Endothelial cell (in vitro differentiated cells): ENCODE results near the gene BIRC6. TPM values are rescaled to one million over a fixed set of nuclear protein-coding genes. Genes with fewer than 3 reads are reported as not detected.
"Not testable (repeated sequence)": the region's sequence is repeated elsewhere in the genome, so short reads cannot be mapped to it uniquely, and the experiment has no call there.

Source experiments
- DNase-seq: peaks from one replicate; pipeline ENCODE4 v3.0.0; 2021; ENCODE audit warnings: low spot score
- H3K27ac Mint-ChIP-seq: one replicate; pipeline ENCODE4 v1.8.0; 2021; ENCODE audit warnings: mixed read lengths, inconsistent platforms; ENCODE audit not compliant: unreplicated experiment
- H3K27me3 Mint-ChIP-seq: one replicate; pipeline ENCODE4 v1.8.0; 2021; ENCODE audit warnings: mild to moderate bottlenecking, moderate library complexity, mixed read lengths, inconsistent platforms; ENCODE audit not compliant: unreplicated experiment
- H3K36me3 Mint-ChIP-seq: one replicate; pipeline ENCODE4 v1.8.0; 2021; ENCODE audit warnings: mild to moderate bottlenecking, low read depth, mixed read lengths, inconsistent platforms; ENCODE audit not compliant: unreplicated experiment
- H3K4me1 Mint-ChIP-seq: one replicate; pipeline ENCODE4 v1.8.0; 2021; ENCODE audit warnings: mild to moderate bottlenecking, mixed read lengths, inconsistent platforms; ENCODE audit not compliant: unreplicated experiment
- H3K4me3 Mint-ChIP-seq: one replicate; pipeline ENCODE4 v1.8.0; 2021; ENCODE audit warnings: mild to moderate bottlenecking, mixed read lengths, inconsistent platforms; ENCODE audit not compliant: unreplicated experiment
- H3K9me3 Mint-ChIP-seq: one replicate; pipeline ENCODE4 v1.8.0; 2021; ENCODE audit warnings: mixed read lengths, inconsistent platforms; ENCODE audit not compliant: unreplicated experiment
- long read RNA-seq: library from polyadenylated mRNA; unstranded; transcript quantifications from one replicate; pipeline ENCODE4 v2.0.0, GENCODE V29; 2020; ENCODE audit not compliant: unreplicated experiment
- total RNA-seq: library from RNA; stranded (reverse); fragmentation: NEBNext Ultra II Directional; extraction: Animal tissue kit (Norgen Biotek cat#: 25700); gene quantifications from one replicate; pipeline ENCODE4 v1.2.1, GENCODE V29; 2021; ENCODE audit not compliant: unreplicated experiment
- TF ChIP-seq, protein P1 (sequence below): fragments of 200-600 bp; sonication (generic); IDR thresholded peaks from one replicate; pipeline ENCODE4 v1.5.0; 2021; ENCODE audit warnings: antibody characterized with exemption; ENCODE audit not compliant: unreplicated experiment

BIRC6 gene, protein sequence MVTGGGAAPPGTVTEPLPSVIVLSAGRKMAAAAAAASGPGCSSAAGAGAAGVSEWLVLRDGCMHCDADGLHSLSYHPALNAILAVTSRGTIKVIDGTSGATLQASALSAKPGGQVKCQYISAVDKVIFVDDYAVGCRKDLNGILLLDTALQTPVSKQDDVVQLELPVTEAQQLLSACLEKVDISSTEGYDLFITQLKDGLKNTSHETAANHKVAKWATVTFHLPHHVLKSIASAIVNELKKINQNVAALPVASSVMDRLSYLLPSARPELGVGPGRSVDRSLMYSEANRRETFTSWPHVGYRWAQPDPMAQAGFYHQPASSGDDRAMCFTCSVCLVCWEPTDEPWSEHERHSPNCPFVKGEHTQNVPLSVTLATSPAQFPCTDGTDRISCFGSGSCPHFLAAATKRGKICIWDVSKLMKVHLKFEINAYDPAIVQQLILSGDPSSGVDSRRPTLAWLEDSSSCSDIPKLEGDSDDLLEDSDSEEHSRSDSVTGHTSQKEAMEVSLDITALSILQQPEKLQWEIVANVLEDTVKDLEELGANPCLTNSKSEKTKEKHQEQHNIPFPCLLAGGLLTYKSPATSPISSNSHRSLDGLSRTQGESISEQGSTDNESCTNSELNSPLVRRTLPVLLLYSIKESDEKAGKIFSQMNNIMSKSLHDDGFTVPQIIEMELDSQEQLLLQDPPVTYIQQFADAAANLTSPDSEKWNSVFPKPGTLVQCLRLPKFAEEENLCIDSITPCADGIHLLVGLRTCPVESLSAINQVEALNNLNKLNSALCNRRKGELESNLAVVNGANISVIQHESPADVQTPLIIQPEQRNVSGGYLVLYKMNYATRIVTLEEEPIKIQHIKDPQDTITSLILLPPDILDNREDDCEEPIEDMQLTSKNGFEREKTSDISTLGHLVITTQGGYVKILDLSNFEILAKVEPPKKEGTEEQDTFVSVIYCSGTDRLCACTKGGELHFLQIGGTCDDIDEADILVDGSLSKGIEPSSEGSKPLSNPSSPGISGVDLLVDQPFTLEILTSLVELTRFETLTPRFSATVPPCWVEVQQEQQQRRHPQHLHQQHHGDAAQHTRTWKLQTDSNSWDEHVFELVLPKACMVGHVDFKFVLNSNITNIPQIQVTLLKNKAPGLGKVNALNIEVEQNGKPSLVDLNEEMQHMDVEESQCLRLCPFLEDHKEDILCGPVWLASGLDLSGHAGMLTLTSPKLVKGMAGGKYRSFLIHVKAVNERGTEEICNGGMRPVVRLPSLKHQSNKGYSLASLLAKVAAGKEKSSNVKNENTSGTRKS (N-terminal part only)
- 125 TPM for total RNA-seq
- long read RNA-seq, partial matches to known transcripts, result 2 of 4 reads
- long read RNA-seq, other reads (novel, unspliced or antisense), result 2 of 4 reads

DNA sequence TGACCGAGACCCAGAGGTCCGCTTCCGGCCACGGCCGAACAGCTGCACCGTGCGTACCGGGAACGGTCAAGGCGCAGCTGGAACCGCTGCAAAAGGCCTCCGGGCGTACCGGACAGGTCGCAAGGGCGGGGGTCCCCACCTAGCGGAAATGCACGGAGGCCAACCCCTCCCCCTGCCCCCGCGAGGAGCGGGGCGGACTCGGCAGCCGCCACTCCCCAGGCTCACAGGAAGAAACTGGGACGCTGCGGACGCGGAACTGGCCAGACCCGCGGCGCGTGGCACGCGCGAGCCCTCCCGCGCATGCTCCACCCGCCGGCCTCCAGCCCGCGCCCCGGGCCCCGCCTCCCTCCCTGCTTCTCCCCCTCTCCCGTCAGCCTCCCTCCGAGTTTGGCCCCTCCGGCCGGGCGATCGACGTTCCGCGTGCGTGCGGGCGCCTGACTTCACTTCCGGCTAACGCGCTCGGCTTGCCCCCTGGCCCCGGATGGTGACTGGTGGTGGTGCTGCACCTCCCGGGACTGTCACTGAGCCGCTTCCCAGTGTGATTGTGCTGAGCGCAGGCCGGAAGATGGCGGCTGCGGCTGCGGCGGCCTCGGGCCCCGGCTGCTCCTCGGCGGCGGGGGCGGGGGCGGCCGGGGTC is at the start of gene BIRC6:
TSS of gene BIRC6 (plus strand) at position 343 of the 637 bp plus-strand sequence. CDS start at position 482, 139 bp downstream.
- peak; percentile 98 for DNase-seq
- peaks cover 10% of the 10 kb centered on the region for H3K27me3 Mint-ChIP-seq
- no peaks in the 10 kb centered on the region for H3K9me3 Mint-ChIP-seq
- H3K4me3 Mint-ChIP-seq, result peak within 1 kb of the TSS; percentile 94
- H3K36me3 Mint-ChIP-seq, result peaks cover 8% of the 10 kb centered on the region
- TF ChIP-seq, protein P1, sequence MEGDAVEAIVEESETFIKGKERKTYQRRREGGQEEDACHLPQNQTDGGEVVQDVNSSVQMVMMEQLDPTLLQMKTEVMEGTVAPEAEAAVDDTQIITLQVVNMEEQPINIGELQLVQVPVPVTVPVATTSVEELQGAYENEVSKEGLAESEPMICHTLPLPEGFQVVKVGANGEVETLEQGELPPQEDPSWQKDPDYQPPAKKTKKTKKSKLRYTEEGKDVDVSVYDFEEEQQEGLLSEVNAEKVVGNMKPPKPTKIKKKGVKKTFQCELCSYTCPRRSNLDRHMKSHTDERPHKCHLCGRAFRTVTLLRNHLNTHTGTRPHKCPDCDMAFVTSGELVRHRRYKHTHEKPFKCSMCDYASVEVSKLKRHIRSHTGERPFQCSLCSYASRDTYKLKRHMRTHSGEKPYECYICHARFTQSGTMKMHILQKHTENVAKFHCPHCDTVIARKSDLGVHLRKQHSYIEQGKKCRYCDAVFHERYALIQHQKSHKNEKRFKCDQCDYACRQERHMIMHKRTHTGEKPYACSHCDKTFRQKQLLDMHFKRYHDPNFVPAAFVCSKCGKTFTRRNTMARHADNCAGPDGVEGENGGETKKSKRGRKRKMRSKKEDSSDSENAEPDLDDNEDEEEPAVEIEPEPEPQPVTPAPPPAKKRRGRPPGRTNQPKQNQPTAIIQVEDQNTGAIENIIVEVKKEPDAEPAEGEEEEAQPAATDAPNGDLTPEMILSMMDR, result no peak
- peaks cover 22% of the 10 kb centered on the region for H3K4me1 Mint-ChIP-seq
- H3K27ac Mint-ChIP-seq, result peak within 1 kb of the TSS; percentile 96

DNA sequence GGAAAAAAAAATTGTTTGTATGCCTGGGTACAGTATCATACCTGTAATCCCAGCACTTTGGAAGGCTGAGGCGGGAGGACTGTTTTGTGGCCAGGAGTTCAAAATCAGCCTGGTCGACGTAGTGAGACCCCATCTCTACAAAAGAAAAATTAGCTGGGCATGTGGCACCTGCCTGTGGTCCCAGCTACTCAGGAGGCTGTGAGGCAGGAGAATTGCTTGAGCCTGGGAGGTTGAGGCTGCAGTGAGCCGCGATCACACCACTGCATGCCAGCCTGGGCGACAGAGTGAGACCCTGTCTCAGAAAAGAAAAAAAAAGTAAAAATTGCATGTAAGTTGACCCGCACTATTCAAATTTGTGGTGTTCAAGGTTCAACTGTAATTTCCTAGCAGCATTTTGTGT is 46.2 kb upstream of the BIRC6 start:
- no peaks in the 10 kb centered on the region for H3K27me3 Mint-ChIP-seq
- TF ChIP-seq, protein P1, result no peak
- DNase-seq, result no peak
- H3K4me3 Mint-ChIP-seq, result no peak overlapping the region
- H3K9me3 Mint-ChIP-seq, result no peaks in the 10 kb centered on the region
- peaks cover 8% of the 10 kb centered on the region for H3K36me3 Mint-ChIP-seq
- no peak overlapping the region for H3K27ac Mint-ChIP-seq
- no peaks in the 10 kb centered on the region for H3K4me1 Mint-ChIP-seq

DNA sequence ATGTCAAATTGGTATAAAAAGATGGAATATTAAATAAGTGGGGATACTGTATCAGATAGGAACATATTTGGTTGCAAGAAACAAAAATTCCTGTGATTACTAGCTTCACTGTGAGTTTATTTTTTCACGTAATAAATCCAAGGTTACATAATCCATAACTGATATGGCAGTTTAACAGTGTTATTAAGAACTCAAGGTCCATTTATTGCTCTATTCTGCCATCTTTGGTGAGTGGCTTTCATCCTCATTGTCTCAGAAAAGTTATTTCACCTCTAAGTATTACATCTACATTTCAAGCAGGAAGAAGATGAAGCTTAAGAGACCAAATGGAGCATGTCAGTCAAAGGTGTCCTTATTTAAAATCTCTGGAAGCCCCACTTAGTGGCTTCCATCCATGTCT is 41.9 kb upstream of the BIRC6 start:
- H3K27ac Mint-ChIP-seq, result no peak overlapping the region
- H3K9me3 Mint-ChIP-seq, result no peaks in the 10 kb centered on the region
- no peaks in the 10 kb centered on the region for H3K27me3 Mint-ChIP-seq
- TF ChIP-seq, protein P1, result no peak
- DNase-seq, result no peak
- H3K4me1 Mint-ChIP-seq, result no peaks in the 10 kb centered on the region
- H3K36me3 Mint-ChIP-seq, result peaks cover 9% of the 10 kb centered on the region
- H3K4me3 Mint-ChIP-seq, result no peak overlapping the region

DNA sequence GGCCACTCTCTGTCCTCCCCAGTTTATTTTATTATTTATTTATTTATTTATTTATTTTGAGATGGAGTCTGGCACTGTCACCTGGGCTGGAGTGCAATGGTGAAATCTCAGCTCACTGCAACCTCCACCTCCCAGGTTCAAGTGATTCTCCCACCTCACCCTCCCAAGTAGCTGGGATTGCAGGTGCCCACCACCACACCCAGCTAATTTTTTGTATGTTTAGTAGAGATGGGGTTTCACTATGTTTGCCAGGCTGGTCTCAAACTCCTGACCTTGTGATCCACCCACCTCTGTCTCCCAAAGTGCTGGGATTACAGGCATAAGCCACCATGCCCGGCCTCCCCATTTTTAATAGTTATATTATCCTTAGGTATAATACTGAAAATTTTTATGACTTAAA is 28.1 kb upstream of the BIRC6 start:
- H3K4me3 Mint-ChIP-seq, H3K36me3 Mint-ChIP-seq, H3K9me3 Mint-ChIP-seq, H3K27me3 Mint-ChIP-seq, H3K4me1 Mint-ChIP-seq, H3K27ac Mint-ChIP-seq, DNase-seq: not testable (repeated sequence)

DNA sequence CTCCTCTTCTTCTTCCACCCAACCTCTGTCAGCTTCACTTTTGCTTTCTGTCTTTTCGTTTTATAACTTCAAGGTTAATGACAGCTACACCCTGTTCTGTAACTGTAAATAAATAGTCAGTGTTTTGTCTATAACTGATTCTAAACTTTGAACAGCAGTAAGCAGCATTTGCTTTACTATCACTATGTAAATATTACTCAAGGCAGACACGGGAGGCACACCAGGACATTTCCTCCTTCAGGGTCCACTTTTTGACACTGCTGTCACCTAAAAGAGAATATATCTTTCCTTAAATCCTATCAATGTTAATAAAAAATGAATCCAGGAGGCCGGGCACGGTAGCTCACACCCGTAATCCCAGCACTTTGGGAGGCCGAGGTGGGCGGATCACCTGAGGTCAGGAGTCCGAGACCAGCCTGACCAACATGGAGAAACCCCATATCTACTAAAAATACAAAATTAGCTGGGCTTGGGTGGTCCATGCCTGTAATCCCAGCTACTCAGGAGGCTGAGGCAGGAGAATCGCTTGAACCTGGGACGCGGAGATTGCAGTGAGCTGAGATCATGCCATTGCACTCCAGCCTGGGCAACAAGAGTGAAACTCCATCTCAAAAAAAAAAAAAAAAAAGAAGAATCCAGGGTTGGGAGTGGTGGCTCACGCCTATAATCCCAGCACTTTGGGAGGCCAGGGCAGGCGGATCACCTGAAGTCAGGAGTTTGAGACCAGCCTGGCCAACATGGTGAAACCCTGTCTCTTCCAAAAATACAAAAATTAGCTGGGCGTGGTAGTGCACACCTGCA is 27.4 kb upstream of the BIRC6 start:
- H3K27ac Mint-ChIP-seq, H3K27me3 Mint-ChIP-seq, H3K36me3 Mint-ChIP-seq, DNase-seq, H3K9me3 Mint-ChIP-seq, H3K4me1 Mint-ChIP-seq, H3K4me3 Mint-ChIP-seq: not testable (repeated sequence)
